Measurements from ENCODE around the gene MTERF4. TPM values are rescaled to one million over a fixed set of nuclear protein-coding genes. Genes with fewer than 3 reads are reported as not detected.

MTERF4 gene
- total RNA-seq, 1 donor from 2014 or later, result 42.2 TPM

DNA sequence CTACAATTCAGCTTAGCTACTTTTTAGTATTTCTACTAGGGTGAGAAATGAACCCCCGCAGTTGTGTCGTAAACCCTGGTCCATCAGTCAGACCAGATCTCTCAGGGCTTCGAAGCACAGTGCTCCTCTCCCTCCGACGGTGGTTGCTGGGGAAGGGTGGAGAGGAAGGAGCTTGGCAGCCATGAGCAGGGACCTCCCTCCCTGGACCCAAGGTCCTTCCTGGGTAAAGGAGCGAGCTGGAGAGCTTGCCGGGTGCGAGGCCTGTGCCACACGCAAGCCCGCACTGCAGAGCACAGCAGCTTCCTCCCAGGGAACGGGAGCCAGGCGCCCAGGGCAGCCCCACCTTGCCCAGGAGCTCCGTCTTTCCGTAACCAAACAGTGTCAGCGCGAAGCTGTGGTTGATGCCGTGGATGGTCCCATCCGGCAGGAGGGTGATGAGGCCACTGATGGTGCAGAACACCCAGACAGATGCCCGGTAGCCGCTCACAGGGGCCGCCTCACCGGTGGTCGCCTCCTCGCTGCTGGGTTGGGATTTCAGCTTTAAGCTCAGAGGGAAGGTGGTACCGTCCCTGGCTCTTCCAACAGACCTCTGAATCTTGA lies 34.7 kb upstream of the MTERF4 start:
- Histone ChIP-seq H3K27ac (no peak overlapping the region), H3K36me3 (no peaks in the 10 kb centered on the region), H3K27me3 (no peaks in the 10 kb centered on the region), H2AFZ (replicated peaks) (no peak overlapping the region), H3F3A (ENCODE audit: low read depth) (no peaks in the 10 kb centered on the region), H3K9me3 (ENCODE audit: low read depth) (no peaks in the 10 kb centered on the region), H3K4me3 (no peak overlapping the region), H3K9ac (no peak overlapping the region), H3K4me2 (no peak overlapping the region), H4K20me1 (ENCODE audit: low read depth) (no peaks in the 10 kb centered on the region), H3K79me2 (ENCODE audit: low read depth) (no peaks in the 10 kb centered on the region), H3K4me1 (no peaks in the 10 kb centered on the region)
- H3K4me1 Mint-ChIP-seq, result peaks cover 3% of the 10 kb centered on the region
- H3K4me3 Mint-ChIP-seq, result no peak overlapping the region
- no peak overlapping the region for H3K27ac Mint-ChIP-seq
- no peak for DNase-seq (ENCODE audit: low spot score)
- peaks cover 5% of the 10 kb centered on the region for H3K36me3 Mint-ChIP-seq
- no peaks in the 10 kb centered on the region for H3K27me3 Mint-ChIP-seq (ENCODE audit: insufficient read depth, low read depth)
- H3K9me3 Mint-ChIP-seq, result no peaks in the 10 kb centered on the region
- TF ChIP-seq, protein P1, sequence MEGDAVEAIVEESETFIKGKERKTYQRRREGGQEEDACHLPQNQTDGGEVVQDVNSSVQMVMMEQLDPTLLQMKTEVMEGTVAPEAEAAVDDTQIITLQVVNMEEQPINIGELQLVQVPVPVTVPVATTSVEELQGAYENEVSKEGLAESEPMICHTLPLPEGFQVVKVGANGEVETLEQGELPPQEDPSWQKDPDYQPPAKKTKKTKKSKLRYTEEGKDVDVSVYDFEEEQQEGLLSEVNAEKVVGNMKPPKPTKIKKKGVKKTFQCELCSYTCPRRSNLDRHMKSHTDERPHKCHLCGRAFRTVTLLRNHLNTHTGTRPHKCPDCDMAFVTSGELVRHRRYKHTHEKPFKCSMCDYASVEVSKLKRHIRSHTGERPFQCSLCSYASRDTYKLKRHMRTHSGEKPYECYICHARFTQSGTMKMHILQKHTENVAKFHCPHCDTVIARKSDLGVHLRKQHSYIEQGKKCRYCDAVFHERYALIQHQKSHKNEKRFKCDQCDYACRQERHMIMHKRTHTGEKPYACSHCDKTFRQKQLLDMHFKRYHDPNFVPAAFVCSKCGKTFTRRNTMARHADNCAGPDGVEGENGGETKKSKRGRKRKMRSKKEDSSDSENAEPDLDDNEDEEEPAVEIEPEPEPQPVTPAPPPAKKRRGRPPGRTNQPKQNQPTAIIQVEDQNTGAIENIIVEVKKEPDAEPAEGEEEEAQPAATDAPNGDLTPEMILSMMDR (IDR thresholded peaks at IDR 0.05), result no peak

DNA sequence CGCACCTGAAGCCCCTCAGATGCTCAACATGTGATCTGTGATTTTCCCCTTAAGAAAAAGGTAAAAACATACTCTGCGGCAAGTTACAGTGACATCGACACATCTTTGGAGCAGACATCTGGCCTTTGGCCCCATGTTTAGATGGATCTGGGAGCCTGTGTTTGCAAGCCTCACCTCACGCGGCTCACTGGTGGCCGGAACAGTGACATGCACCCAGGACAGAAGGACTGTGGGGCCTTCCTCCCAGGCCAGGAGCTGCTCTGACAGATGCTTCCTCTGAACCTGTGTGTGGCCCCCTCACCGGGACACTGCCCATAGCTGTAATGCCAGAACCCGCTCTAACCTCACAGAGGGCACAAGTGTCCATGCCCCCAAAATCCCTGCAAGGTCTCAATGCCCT lies 34.1 kb upstream of the MTERF4 start:
- Mint-ChIP-seq H3K36me3 (peaks cover 5% of the 10 kb centered on the region), H3K27me3 (ENCODE audit: insufficient read depth, low read depth) (no peaks in the 10 kb centered on the region), H3K4me3 (no peak overlapping the region), H3K4me1 (peaks cover 3% of the 10 kb centered on the region), H3K9me3 (no peaks in the 10 kb centered on the region), H3K27ac (no peak overlapping the region)
- no peaks in the 10 kb centered on the region for H3F3A ChIP-seq (ENCODE audit: low read depth)
- no peaks in the 10 kb centered on the region for H3K36me3 ChIP-seq
- H3K4me1 ChIP-seq, result no peaks in the 10 kb centered on the region
- no peak overlapping the region for H3K4me3 ChIP-seq
- TF ChIP-seq, protein P1 (IDR thresholded peaks at IDR 0.05), result no peak
- TF ChIP-seq EZH2phosphoT487 (IDR thresholded peaks at IDR 0.05) (no peak), EZH2 (IDR thresholded peaks at IDR 0.05) (no peak)
- DNase-seq (ENCODE audit: low spot score), result no peak
- no peak overlapping the region for H3K27ac ChIP-seq
- no peaks in the 10 kb centered on the region for H3K79me2 ChIP-seq (ENCODE audit: low read depth)
- H4K20me1 ChIP-seq (ENCODE audit: low read depth), result no peaks in the 10 kb centered on the region
- no peaks in the 10 kb centered on the region for H3K27me3 ChIP-seq
- no peaks in the 10 kb centered on the region for H3K9me3 ChIP-seq (ENCODE audit: low read depth)
- H2AFZ ChIP-seq (replicated peaks), result no peak overlapping the region
- no peak overlapping the region for H3K9ac ChIP-seq
- H3K4me2 ChIP-seq, result no peak overlapping the region

DNA sequence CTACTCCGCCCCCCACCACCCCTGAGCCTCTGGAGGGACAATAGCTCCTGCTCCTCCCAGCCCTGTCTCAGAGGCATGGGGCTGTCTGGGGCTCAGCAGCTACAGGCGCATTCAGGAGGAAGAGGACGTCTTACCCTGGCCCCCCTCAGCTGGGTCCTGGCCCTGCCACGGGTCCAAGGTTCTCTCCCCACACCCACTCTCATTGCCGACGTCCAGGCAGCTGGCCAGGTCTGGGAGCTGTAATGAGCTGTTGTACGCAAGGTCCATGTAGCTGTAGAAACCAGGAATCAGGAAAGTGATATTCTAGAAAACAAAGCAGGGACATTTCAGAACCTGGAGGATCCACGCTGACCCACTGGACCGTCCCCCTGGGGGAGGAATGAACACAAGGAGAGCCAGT lies 33.6 kb upstream of the MTERF4 start:
- H3K4me3 ChIP-seq, result no peak overlapping the region
- no peaks in the 10 kb centered on the region for H3K27me3 Mint-ChIP-seq (ENCODE audit: insufficient read depth, low read depth)
- TF ChIP-seq, protein P1 (IDR thresholded peaks at IDR 0.05), result no peak
- TF ChIP-seq EZH2phosphoT487 (IDR thresholded peaks at IDR 0.05), result no peak
- no peak for TF ChIP-seq EZH2 (IDR thresholded peaks at IDR 0.05)
- H3F3A ChIP-seq (ENCODE audit: low read depth), result no peaks in the 10 kb centered on the region
- no peak overlapping the region for H2AFZ ChIP-seq (replicated peaks)
- no peak overlapping the region for H3K27ac Mint-ChIP-seq
- H3K9me3 ChIP-seq (ENCODE audit: low read depth), result no peaks in the 10 kb centered on the region
- DNase-seq (ENCODE audit: low spot score), result no peak
- H3K36me3 ChIP-seq, result no peaks in the 10 kb centered on the region
- H3K27me3 ChIP-seq, result no peaks in the 10 kb centered on the region
- no peaks in the 10 kb centered on the region for H3K9me3 Mint-ChIP-seq
- no peaks in the 10 kb centered on the region for H4K20me1 ChIP-seq (ENCODE audit: low read depth)
- peaks cover 3% of the 10 kb centered on the region for H3K4me1 Mint-ChIP-seq
- no peak overlapping the region for H3K4me2 ChIP-seq
- H3K4me1 ChIP-seq, result no peaks in the 10 kb centered on the region
- H3K9ac ChIP-seq, result no peak overlapping the region
- peaks cover 6% of the 10 kb centered on the region for H3K36me3 Mint-ChIP-seq
- no peak overlapping the region for H3K27ac ChIP-seq
- no peaks in the 10 kb centered on the region for H3K79me2 ChIP-seq (ENCODE audit: low read depth)
- no peak overlapping the region for H3K4me3 Mint-ChIP-seq

Measured in neural progenitor cell (in vitro differentiated cells).